Progenitor cell of endocrine pancreas (in vitro differentiated cells): ENCODE results near the gene FBXO41. TPM values are rescaled to one million over a fixed set of nuclear protein-coding genes. Genes with fewer than 3 reads are reported as not detected.

ENCODE experiments used
- DNase-seq: peaks from one replicate; pipeline ENCODE4 v3.0.0; 2021; ENCODE audit warnings: low spot score; ENCODE audit not compliant: unreplicated experiment
- H3K27ac Mint-ChIP-seq: 2 replicates; pipeline ENCODE4 v1.8.0; 2021; ENCODE audit warnings: mild to moderate bottlenecking, moderate library complexity, mixed read lengths
- H3K27me3 Mint-ChIP-seq: 2 replicates; pipeline ENCODE4 v1.8.0; 2021; ENCODE audit warnings: mixed read lengths
- H3K36me3 Mint-ChIP-seq: 2 replicates; pipeline ENCODE4 v1.8.0; 2022; ENCODE audit warnings: mixed read lengths; ENCODE audit not compliant: insufficient read depth
- H3K4me1 Mint-ChIP-seq: 2 replicates; pipeline ENCODE4 v1.8.0; 2021; ENCODE audit warnings: low read depth, mixed read lengths
- H3K4me3 Mint-ChIP-seq: 2 replicates; pipeline ENCODE4 v1.8.0; 2021; ENCODE audit warnings: low read depth, mild to moderate bottlenecking, moderate library complexity, mixed read lengths
- H3K9me3 Mint-ChIP-seq: 2 replicates; pipeline ENCODE4 v1.8.0; 2021; ENCODE audit warnings: low read depth, mixed read lengths
- total RNA-seq: library from RNA; stranded (reverse); gene quantifications from 2 replicates; pipeline ENCODE4 v1.2.1, GENCODE V29; 2021
- TF ChIP-seq, protein P1 (sequence below): fragments of 200-600 bp; sonication (generic); IDR thresholded peaks from one replicate; pipeline ENCODE4 v1.5.0; 2021; ENCODE audit warnings: antibody characterized with exemption, mild to moderate bottlenecking; ENCODE audit not compliant: unreplicated experiment

Gene FBXO41
- total RNA-seq, 1 donor from 2014 or later: 7.4 TPM

DNA sequence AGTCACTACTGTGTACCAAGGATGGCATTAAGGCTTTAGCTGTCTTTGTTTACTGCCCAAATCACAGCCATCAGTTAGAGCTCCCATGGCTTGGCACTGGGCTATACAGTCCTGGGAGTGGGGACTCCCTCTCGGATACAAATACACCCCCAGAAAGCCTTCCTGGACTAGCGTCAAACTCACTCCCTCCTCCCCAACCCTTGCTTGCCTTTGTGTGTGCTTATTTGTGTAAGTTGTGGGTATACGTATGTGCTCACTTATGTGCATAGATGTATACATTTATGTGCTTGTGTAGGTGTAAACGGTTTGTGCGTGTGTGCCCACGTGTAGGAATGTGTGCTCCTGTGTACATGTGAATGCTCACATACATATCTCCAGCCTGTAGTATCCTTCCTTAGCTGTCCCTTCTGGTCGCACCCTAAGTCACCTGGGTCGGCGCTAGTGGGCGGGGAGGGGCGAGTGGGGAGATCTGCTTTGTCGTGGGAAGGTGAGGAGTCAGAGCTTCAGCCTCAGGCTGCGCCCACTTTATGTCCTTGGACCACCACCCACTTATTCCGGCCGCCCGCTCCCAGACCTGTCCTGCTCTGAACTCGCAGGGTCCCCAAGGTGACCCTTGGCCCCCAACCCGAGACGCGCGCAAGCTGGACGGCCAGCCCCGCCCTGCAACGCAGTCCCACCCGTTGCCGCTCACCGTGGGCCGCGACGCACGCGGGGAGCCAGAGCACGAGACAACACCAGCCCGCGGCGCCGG is 51.7 kb downstream of the FBXO41 start:
- H3K27me3 Mint-ChIP-seq: no peaks in the 10 kb centered on the region

DNA sequence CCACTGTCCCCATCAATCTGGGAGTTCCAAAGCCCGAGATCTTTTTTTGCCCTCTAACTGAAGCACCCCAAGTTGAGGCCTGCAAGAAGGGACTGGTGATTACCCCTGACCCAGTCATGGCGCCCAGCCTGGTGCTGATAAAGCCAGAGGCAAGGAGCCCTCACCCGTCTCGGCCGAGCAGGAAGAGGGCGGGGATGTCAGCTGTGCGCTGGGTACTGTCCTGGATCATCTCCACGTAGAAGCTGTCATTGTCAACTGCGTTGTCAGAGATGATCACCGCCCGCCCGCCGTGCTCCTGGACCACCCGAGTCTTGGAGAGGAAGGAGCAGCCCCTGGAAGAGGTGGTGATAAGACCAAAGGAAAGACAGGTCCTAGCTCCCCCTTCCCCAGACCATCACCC is 55.6 kb downstream of the FBXO41 start:
- Mint-ChIP-seq H3K27ac (no peak overlapping the region), H3K4me3 (no peak overlapping the region), H3K4me1 (peaks cover 3% of the 10 kb centered on the region), H3K36me3 (no peaks in the 10 kb centered on the region), H3K27me3 (no peaks in the 10 kb centered on the region), H3K9me3 (no peaks in the 10 kb centered on the region)
- no peak for DNase-seq
- TF ChIP-seq, protein P1, sequence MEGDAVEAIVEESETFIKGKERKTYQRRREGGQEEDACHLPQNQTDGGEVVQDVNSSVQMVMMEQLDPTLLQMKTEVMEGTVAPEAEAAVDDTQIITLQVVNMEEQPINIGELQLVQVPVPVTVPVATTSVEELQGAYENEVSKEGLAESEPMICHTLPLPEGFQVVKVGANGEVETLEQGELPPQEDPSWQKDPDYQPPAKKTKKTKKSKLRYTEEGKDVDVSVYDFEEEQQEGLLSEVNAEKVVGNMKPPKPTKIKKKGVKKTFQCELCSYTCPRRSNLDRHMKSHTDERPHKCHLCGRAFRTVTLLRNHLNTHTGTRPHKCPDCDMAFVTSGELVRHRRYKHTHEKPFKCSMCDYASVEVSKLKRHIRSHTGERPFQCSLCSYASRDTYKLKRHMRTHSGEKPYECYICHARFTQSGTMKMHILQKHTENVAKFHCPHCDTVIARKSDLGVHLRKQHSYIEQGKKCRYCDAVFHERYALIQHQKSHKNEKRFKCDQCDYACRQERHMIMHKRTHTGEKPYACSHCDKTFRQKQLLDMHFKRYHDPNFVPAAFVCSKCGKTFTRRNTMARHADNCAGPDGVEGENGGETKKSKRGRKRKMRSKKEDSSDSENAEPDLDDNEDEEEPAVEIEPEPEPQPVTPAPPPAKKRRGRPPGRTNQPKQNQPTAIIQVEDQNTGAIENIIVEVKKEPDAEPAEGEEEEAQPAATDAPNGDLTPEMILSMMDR: no peak

More for the DNA sequence above, 51.7 kb downstream of the FBXO41 start:
- Mint-ChIP-seq H3K9me3 (no peaks in the 10 kb centered on the region), H3K4me1 (peaks cover 12% of the 10 kb centered on the region), H3K4me3 (peak overlapping the region; percentile 94), H3K36me3 (peaks cover 2% of the 10 kb centered on the region), H3K27ac (peak overlapping the region; percentile 80)
- TF ChIP-seq, protein P1: no peak
- no peak for DNase-seq

DNA sequence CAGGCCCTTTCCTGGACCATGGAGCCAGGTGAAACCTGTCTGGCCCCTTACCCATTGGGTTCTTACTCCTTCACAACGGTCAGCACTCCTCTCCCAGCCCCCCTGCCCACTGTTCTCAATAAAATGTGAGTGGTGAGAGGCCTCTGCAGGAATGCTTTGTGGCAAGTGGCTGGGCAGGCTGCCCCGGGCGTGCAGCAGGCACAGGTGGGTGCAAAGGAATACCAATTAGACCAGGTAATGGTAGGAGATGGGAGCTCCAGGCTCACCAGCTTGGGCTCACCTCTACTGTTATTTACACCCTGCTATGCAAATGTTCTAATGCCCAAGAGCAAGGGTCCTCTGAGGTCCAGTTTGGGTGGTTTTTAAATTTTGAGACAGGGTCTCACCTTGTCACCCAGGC is 57.2 kb downstream of the FBXO41 start:
- no peak for DNase-seq
- Mint-ChIP-seq H3K9me3 (no peaks in the 10 kb centered on the region), H3K4me3 (no peak overlapping the region), H3K27ac (no peak overlapping the region), H3K27me3 (no peaks in the 10 kb centered on the region), H3K4me1 (no peaks in the 10 kb centered on the region), H3K36me3 (no peaks in the 10 kb centered on the region)
- TF ChIP-seq, protein P1: no peak

DNA sequence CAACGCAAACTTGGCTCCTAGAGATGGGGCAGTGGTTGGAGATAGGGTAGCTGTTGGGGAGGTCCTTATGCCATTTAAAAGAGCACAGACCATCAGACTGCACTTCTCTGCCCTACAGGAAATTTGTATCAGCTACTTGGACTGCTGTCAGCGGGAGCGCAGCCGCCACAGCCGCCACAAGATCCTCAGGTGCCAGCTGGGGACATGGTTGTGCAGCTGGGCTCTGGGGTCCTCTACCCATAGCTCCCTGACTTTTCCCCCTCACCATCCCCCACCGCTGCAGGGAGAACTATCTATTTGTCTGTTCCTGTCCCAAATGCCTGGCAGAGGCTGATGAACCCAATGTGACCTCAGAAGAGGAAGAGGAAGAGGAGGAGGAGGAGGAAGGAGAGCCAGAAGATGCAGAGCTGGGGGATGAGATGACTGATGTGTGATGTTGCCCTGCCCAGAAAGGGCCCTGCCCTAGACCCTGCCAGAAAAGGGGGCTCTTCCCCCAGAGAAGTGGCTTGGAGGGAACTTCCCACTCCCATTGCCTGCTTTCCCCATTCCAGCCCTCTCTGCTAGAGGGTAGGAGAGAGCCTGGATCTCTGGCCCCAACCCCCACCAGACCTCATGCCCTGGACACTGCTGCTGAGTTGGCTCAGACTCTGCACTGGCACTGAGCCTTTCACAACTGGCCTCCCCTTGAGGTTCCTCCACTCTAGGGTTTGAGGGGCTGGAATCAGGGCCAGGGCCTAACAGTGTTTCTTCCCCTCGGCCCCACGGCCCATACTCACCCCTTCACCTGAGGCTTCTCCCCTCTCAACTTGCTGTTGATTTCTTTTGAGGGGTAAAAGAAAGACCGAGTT is 58.5 kb downstream of the FBXO41 start:
- H3K27me3 Mint-ChIP-seq: no peaks in the 10 kb centered on the region
- no peak overlapping the region for H3K27ac Mint-ChIP-seq
- no peak for DNase-seq
- H3K9me3 Mint-ChIP-seq: no peaks in the 10 kb centered on the region
- H3K4me1 Mint-ChIP-seq: no peaks in the 10 kb centered on the region
- peaks cover 2% of the 10 kb centered on the region for H3K36me3 Mint-ChIP-seq
- no peak overlapping the region for H3K4me3 Mint-ChIP-seq
- TF ChIP-seq, protein P1: no peak

DNA sequence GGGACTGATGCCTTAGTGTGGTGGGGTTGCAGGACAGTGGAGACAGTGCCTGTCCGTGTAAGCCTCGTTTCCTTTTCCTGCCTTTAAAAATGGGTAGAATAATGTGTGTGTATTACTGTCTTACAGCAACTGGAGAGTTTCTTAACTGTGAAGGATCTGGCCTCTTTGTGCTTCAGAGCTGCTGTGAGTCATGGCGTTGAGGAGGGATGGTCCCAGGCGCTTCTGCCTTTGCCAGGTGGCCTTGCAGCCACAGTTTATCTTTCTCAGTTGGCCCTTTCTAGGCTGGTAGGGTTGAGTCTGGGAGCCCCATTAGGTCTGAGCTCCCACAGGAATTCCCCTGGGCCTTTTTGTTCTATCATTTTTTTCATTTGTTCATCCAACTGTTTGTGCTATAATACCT is 60.5 kb downstream of the FBXO41 start:
- no peaks in the 10 kb centered on the region for H3K27me3 Mint-ChIP-seq
- H3K4me3 Mint-ChIP-seq: no peak overlapping the region
- peaks cover 2% of the 10 kb centered on the region for H3K36me3 Mint-ChIP-seq
- peak overlapping the region; percentile 49 for H3K27ac Mint-ChIP-seq
- TF ChIP-seq, protein P1: no peak
- DNase-seq: no peak
- H3K9me3 Mint-ChIP-seq: no peaks in the 10 kb centered on the region
- H3K4me1 Mint-ChIP-seq: no peaks in the 10 kb centered on the region
